Fibroblast of lung (primary cell): ENCODE results near the gene RCOR1.

Experiments used
- CTCF ChIP-seq, 2 donors: IDR thresholded peaks in 1 of 2; conservative IDR thresholded peaks in 1 of 2; 1 replicate in 1 of 2; 2 replicates in 1 of 2; pipeline ENCODE4 v1.5.1; 2011 to 2012; ENCODE audit warnings: low read length in 2 of 2, control low read depth in 1 of 2, inconsistent platforms in 1 of 2, low read depth in 1 of 2, mild to moderate bottlenecking in 1 of 2
- EZH2 ChIP-seq: IDR thresholded peaks from 2 replicates; pipeline ENCODE4 v1.5.1; 2012; ENCODE audit warnings: low read length, control low read depth, mild to moderate bottlenecking; ENCODE audit errors: missing control alignments

GRCh38 chr14:102752239-102752847, 159.9 kb downstream of the RCOR1 start:
- no peak for TF ChIP-seq CTCF (conservative IDR thresholded peaks at IDR 0.05 in 1 of 2, IDR thresholded peaks at IDR 0.05 in 1 of 2; ENCODE audit: low read depth in 1 of 2, low read length in 2 of 2)
- no peak for TF ChIP-seq EZH2
